GM19452 (cell line): ENCODE measurements around the gene GRIK4.

ENCODE experiments used
- ATAC-seq: cut with Tn5 transposase; IDR thresholded peaks from one replicate; pipeline ENCODE4 v1.9.1; 2021; ENCODE audit not compliant: unreplicated experiment

GRIK4 gene

DNA sequence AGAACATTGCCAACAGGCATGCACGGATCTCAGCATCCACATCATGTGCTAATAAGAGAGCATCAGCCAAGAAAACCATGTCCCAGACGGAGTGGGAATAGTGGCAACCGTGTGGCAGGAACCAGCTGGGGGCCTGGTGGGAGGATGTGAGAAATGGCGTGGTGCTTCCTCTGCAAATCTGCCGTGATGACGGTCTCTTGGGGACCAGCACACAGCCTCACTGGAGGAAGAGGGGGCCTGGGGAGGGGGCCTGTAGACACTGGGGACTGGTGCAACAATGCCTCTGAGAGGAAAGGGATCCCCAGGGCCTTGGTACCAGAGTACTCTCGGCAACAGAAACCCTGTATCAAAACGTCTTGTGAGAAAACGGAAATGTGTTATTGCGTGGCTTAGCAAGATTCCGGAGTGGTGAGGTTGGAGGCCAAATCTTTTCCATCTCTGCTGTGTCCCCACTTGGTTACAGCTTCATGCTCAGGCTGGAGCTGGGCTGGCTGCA, 358.0 kb downstream of the GRIK4 start:
- no peak for ATAC-seq

DNA sequence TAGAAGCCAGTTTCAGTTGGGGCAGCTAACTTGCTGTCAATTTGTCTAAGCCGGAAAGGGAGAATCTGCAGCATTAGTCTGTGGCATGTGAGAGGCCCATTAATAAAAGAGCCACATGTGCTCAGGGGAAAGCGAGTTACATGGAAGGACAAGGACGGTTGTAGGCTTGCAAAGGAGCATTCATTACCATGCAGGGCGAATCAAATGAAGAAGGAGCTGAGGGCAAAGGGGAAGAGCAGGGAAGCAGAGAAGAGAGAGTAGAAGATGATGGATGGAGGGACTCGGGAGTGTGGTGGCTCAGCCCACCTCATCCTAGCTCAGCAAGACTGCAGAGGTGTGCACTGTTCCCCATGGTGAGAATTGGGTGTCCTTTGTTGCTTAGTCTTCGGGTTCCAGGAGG, 359.6 kb downstream of the GRIK4 start:
- no peak for ATAC-seq

GRCh38 chr11:120871924-120872323, 360.4 kb downstream of the GRIK4 start:
- ATAC-seq, result no peak

DNA sequence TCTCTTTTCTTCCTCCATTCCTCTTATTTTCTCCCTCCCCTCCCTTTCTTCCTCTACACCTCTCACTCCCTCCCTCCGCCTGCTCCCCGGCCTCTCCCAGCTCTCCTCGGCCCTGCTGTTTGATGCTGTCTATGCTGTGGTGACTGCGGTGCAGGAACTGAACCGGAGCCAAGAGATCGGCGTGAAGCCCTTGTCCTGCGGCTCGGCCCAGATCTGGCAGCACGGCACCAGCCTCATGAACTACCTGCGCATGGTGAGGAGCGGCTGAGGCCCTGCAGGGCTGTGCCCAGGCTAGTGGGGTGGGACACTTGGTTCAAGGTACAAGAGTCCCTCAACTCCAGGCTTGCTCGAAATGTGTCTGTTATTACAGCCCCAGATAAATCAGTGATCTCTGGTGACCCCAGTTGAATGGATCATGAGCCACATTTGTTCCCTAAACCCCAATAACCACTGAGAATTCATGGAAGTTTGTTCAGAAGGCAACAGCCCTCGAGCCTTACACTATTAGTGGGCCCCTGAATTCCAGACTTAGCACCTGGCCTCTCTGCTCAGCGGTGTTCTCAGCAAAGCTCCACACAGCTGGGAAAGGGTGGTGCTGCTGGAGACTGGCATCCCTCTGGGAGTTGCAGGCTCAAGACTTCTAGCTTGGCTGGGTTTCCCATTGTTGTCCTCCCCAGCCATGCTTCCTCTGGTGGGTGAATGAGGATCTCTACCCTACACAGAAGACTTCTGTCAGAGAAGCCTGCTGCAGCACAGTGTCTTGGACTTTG, 362.6 kb downstream of the GRIK4 start:
- ATAC-seq, result no peak

GRCh38 chr11:120875986-120876385, 364.4 kb downstream of the GRIK4 start:
- ATAC-seq, result no peak

- no peak for ATAC-seq
Observed at GRCh38 chr11:120877746-120878365, 366.3 kb downstream of the GRIK4 start.

DNA sequence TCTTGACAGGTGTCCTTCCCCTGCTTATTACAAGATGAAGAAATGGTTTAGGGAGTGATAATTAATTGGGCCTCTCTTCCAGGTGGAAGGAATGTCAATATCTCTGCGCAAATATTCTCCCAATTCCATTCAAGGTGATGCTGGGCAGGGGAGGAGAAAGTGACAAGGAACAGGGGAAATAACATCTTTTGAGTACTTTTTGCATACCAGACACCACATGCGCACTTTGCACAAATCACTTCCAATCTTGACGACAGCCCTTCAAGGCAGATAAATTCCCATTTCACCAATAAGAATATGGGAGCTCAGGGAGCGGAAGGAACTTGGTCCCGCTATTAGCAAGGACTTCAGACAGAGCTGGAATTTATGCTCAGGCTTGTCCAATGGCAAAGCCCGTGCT, 367.2 kb downstream of the GRIK4 start:
- no peak for ATAC-seq

GRCh38 chr11:120880498-120881175, 369.1 kb downstream of the GRIK4 start:
- no peak for ATAC-seq

- no peak for ATAC-seq
Observed at GRCh38 chr11:120881596-120881995, 370.0 kb downstream of the GRIK4 start.

DNA sequence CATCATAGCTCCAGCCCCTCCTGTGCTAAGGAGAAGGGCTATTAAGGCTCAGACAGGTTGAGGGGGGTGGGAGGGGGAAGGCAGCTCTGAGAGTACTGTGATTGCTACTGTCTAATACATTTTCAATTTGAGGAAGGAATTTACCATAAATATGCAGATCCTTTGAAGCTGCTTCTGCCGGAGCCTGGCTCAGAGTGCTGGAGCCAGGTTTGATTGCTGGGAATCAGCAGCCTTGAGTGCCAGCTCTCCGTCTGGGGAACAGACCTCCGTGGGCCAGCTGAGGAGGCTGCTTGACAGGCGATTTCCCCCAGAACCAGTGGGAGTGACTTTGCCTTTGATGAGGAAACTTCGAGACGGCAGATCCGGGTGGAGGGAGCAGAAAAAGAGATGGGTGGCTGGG, 370.6 kb downstream of the GRIK4 start:
- ATAC-seq, result no peak

DNA sequence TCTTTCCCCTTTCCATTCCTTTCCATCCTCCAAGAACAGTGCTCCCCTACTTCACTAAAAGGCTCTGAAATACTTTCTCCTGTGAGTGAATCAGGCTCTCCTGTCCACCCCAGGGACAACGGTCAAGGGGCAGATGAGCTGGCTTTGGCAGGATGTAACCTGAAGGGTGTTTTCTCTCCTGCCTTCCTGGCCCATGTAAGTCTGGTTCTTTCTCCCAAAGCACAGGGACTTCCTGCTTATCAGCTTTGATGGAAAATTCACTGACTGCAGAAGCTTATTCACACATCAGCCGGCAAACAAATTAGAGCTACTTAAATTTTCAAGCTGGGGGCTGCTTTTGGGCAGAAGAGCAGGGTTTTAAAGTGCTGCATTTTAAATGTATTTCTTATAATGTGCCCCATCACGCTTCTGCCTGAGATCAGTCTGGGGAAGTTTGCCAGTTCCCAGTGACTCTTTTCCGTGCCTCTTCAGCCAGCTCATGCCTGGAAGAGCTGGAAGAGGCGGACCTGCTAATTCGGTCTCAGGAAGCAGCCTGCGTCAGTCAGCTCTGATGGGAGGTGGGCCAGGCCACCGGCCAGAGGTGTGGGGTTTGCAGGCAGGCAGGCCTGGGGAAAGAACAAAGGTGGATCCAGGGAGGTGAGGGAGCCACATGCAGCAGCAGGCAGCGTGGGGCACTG, 372.0 kb downstream of the GRIK4 start:
- ATAC-seq, result no peak

DNA sequence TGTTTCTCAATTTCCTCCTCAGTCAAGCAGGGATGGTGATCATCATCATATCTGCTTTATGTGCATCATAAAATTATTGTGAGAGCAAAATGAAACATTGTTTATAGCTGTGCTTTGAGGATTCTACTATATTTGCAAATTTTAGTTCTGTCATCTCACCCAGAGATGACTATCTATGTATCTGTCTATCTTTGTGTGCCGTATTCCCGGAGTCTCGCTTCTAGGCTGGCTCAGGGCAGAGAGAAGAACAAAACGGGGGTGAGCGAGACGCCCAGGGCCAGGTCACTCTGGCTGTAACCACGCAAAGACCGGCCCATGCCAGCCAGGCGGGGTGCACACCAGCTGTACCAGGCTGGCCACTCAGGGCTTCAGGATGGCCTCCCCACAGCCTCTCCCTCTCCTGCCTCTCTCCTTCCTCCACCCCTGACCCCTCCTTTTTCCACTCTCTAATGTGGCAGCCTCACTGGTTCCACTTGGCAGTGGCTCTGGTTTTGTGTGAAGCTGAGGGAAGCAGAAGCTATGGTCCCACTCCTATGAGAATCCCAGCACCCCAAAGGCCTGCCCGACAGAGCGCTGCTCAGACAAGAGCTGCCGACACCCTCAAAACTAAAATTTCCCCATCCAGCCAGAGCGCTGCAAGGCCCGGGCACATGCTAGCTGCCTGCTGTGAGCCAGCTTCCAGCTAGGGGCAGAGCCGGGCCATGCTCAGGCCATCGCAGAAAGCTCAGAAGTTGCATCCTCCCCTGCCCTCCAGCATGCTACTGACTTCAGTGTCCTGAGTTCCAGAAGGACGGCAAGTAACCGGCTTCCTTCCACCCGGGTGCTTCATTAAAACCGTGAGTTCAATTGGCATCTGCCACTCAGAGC, 372.8 kb downstream of the GRIK4 start:
- no peak for ATAC-seq

DNA sequence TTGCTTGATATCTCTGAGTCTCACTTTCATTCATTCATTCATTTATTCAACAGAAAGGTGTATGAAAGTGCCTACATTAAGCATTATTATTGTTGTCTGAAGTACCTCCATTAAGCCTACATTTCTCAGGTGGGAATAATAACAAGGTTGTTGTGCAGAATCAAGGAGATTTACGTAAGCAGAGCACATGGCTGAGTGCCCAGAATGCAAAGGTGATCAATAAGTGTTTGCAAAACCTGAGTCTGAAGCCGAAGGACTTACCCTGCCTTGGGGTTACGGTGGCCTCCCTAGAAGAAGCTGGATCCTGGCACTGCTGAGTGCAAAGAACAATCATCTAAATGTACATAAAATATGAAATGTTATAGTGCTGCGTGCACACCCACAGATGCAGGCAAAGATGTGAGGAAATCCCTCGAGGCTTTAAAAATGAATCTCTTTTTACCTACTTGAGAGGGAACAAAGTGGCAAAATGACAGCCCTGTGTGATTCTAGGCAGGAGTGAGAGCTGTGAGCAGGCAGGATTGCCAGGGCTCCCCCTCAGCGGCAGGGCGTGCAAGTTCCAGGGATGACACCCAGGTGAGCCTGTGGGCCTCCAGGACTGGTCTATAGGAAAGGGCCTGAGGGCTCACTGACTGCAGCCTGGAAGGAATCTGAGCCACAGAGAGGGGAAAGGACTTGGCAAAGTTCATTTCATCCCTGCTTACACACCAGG, 379.2 kb downstream of the GRIK4 start:
- ATAC-seq, result no peak

- ATAC-seq, result peak; percentile 68
Observed at GRCh38 chr11:120893440-120894201, 382.1 kb downstream of the GRIK4 start.

GRCh38 chr11:120894202-120894985, 382.8 kb downstream of the GRIK4 start:
- no peak for ATAC-seq

DNA sequence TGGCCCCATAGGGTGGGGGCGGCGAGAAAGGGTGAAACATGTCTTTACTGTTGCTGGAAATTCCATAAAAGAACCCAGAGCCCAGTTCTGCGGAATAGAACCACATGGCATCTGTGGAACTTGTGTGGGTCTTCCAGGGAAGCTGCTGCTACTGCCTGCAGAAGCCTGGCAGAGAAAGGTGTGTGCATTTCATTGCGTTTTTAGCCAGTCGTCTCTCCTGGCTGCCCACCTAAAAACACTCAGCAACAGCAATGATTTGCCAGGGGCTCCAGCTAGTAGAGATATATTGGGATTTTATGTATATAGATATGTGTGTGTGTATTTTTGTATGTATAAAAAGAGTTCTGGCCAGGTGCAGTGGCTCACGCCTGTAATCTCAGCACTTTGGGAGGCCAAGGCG, 385.1 kb downstream of the GRIK4 start:
- no peak for ATAC-seq

DNA sequence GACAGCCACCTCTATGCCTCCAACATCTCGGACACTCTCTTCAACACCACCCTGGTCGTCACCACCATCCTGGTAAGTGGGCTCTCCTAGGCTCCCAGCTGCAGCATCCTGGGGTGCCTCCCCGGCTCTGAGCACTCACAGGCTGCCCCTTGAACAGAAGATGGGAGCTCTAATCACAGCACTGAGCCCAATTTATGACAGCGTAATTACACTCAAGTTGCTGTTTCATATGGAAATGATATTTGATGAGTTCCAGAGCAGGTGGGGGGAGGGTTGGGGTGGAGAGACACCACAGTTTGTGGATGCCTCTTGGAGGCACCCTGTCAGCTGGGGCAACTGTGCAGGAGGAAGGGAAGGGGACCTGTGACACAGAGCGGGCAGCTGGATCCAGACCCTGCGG, 387.0 kb downstream of the GRIK4 start:
- no peak for ATAC-seq

GRCh38 chr11:120899720-120900119, 388.2 kb downstream of the GRIK4 start:
- ATAC-seq, result no peak
